GM18499 (cell line): ENCODE measurements around the gene PARM1.

Source experiments
- ATAC-seq: cut with Tn5 transposase; IDR thresholded peaks from one replicate; pipeline ENCODE4 v1.9.1; 2021; ENCODE audit warnings: moderate number of reproducible peaks; ENCODE audit not compliant: insufficient read depth, unreplicated experiment

PARM1 gene, protein sequence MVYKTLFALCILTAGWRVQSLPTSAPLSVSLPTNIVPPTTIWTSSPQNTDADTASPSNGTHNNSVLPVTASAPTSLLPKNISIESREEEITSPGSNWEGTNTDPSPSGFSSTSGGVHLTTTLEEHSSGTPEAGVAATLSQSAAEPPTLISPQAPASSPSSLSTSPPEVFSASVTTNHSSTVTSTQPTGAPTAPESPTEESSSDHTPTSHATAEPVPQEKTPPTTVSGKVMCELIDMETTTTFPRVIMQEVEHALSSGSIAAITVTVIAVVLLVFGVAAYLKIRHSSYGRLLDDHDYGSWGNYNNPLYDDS

DNA sequence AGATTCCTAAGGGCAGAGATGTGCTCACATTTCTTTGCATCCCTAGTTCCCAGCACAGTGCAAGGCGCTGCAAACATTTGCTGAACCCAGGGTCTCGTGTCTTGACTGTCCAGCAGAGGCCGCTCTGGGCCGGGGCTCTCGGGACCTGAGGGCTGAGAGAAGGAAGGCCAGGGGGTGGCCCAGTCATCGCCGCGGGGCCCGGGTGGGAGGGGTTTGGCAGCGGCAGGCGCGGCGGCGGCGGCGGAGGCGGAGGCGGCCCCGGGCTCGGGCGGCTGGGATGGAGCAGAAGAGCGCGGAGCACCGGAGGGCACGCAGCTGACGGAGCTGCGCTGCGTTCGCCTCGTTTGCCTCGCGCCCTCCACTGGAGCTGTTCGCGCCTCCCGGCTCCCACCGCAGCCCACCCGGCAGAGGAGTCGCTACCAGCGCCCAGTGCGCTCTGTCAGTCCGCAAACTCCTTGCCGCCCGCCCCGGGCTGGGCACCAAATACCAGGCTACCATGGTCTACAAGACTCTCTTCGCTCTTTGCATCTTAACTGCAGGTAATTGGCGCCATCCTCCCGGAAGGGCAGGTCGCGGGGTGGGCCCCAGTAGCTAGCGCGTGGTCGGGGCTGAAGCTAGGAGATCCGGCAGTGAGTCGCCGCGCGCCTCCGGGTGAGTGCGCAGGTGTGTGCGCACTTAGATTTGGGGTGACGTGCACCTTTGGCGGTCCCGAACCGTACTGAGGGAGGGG, at the start of gene PARM1:
PARM1 (plus strand) TSS at position 285 of the 730 bp plus-strand sequence; CDS start at position 497, 212 bp downstream.
- ATAC-seq = peak; percentile 46

DNA sequence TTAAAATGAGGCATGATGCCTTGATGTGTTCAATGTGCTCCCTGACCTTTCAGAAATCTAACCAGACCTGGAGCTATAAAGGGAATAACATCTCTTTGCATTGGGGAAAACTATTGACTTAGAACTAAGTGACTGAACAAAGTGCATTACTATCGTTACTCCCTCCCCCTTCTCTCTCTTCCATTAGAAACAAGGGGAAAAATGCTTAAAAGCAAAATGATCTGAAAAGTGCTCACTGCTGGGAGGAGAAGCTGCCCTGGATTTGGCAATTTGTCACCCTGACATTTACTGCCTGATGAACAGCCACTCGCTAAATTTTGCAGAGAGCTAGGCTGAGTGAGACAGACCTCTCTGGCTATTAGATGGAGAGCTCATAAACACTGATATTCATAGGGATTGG, 48.6 kb upstream of the PARM1 start:
- no peak for ATAC-seq

DNA sequence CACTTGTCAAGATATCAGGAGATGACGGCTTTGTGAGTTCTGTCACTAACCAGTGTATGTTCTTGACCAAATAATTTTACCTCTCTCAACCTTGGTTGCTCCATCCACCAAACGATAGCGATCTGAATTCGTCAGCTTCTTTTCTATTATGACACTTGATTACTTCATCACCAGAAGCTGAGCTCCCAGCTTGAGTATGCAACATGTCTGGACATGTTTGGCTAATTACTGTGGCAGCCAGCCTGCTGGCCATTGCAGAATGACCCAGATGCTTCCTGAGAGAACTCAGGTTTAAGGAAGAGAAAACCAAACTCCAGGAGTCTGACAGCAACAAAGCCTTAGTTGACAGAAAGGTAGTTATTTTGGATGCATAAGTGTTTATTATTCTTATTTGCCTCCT, 46.4 kb upstream of the PARM1 start:
- no peak for ATAC-seq

DNA sequence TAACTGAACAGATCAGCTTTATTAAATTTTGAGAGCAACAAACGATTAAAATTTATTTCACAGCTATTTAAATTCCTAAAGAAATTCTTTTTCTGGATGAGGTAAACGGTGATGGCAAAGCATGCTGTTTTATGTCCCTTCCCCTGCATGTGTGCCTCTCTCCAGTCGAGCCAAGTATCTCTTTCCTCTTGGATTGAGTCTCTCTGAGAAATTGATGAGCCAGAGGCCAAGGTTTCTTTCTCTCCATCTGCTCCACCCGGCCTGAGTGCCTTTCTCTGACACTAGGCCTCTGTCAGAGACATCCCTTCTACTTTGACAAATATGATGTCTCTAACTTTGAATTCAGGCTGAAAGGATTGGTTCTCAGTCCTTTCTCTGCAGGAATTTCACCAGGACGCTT, 42.6 kb upstream of the PARM1 start:
- no peak for ATAC-seq

DNA sequence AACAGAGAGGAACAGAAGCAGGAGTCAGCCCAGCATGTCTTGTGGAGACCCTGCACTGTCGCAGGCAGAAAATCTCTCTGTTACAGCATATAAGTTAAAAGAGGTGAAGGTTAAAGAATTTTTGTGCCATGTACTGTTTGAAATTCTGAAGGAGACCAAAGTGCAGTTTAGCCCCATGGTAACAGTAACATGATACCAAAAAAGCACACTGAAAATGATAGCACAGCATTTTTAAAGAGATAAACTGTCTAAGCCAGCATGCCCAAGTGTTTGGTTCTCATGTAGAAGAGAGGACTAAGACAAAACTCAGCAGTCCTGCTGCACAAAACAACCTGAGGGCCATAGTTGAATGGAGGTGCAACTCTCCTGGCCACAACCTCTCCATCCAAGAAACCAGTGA, 41.9 kb upstream of the PARM1 start:
- ATAC-seq = no peak

DNA sequence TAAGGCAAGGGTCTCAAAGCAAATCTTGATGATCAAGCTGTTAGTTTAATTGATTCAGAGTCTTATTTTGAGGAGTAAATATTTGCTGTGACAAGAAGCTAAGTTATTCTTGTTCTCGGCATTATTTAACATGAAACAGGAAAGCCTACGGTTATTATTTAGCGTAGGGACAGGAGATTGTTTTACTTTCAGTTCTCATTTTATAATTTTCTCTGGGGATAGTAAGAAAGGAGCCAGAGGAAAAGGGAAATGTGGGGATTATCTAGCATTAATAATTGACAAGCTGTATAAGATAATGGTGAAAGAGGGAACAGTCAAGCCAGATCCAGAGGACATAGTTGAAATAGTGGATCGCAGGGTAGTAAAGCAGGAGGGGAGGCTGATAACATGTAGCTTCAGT, 39.7 kb upstream of the PARM1 start:
- no peak for ATAC-seq

DNA sequence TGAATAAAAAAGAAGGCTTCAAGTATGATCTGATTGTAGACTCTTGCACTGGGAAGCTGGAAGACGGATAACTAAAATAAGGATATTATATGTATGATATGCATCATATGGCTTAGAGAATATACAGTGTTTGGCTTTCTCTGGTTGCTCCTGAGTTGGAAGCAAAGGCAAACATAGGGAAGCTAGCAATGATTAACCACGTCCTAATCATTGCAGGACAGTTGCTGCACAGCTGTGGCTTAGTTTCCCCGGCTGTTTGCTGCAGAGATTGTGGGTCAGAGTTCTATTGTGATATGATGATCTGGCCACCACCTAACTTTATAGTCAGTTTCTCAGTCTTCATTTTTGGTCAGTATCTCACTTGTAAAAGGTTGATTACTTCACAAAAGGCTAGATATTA, 36.3 kb upstream of the PARM1 start:
- ATAC-seq = no peak

DNA sequence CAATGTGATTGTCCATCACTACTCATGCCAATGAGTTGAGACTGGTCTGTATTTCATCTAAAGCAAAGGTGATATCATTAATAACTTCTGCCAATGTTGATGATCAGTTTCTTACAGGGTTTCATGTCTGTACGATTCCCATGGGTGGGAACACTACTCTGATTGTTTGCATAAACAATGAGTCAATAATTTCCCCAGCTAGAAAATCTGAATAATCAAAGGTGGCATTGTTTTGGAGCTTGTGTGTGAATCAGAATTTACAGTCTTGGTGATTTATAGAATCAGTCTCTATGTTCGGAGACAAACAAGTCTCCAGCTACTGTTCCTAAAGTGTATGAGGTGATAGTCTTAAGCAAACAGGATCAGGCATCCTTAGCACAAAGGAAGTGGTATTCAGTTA, 35.5 kb upstream of the PARM1 start:
- no peak for ATAC-seq

DNA sequence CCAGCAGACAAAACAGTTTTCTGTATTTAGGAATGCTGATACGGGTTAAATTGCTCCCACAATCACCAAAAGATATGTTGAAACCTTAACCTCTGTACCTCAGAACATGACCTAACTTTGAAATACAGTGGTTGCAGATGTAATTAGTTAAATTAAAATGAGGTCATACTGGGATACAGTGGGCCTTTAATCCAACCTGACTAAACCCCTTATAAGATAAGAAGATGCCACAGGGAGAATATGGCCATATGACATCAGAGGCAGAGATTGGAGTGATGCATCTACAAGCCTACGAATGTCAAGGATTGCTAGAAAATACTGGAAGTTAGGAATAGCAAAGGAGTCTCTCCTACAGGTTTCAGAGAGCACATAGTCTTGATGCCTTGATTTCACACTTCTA, 32.1 kb upstream of the PARM1 start:
- no peak for ATAC-seq

DNA sequence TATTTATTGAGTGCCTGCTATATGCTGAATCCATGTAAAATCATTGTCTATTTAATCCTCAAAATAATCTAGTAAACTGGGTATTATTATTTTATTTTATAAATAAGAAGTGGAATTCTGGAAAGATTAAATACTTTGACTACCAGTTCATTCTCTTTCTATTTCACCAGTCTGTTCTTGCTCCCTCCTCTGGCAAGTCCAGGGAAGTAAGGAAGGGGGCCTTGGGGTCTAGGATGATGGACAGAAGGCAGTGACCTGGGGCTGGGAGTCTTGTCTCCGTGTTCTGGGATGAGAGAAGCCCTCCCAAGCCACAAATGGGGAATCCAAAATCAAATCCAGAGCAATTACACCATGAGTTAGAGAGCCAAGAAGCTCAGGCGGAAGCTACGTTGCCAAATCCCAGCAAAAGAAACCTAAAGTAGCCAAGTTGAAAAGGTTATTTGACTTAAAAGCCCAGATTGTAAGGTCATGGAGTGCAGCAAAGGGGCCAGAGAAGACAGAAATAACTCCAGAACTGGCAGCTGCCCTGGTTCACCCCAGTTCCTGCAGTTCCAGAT, 28.3 kb upstream of the PARM1 start:
- ATAC-seq = no peak

DNA sequence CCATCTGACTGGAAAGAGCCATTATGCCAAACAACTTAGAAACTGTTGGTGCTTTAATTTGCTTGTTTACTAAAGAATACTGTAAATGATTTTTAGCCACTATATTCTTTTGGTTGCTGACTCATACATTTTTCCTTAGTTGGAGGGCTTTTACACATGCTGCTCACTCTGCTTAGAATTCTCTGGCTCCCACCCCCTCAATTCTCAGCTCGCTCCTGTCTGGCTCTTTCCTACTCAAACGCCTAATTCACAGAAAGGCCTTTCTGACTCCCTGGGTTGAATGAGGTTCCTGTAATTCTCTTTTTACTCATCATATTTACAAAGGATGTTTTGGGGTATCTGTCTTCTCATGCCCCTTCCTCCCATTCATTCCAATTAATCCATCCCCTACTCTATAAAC, 26.1 kb upstream of the PARM1 start:
- no peak for ATAC-seq

DNA sequence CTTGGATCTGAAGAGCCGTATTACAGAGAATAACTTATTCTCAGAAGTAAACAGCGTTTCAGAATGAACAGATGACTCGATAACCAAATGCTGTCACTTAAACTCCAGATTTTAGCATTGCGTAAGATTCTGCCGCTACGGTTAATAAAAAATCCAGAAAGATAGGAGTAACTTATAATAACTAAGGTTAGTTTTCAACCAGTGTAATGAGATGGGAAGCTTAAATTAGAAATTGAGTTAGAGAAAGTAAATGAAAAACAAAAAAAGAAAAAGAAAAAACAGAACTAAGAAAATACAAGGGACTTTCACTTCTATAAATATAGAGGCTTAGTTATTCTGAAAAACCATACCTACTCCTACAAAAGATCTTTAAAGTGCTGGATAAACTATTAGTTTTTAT, 13.1 kb upstream of the PARM1 start:
- ATAC-seq = no peak

DNA sequence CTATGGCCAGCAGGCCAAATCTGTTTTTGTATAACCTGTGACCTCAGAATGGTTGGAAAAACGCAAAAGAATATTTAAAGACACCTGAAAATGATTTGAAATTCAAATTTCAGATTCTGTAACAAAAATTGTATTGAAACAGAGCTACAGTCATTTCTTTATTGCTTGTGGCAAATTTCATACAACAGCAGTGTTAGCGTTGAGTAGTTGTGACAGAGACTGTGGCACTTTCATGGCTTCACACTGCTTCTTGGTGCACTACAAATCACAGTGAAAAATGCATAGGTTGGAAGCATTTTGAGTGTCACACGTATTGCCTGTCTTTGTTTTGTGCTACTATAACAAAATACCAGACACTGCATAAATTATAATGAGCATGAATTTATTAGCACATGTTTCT, 12.2 kb upstream of the PARM1 start:
- no peak for ATAC-seq

DNA sequence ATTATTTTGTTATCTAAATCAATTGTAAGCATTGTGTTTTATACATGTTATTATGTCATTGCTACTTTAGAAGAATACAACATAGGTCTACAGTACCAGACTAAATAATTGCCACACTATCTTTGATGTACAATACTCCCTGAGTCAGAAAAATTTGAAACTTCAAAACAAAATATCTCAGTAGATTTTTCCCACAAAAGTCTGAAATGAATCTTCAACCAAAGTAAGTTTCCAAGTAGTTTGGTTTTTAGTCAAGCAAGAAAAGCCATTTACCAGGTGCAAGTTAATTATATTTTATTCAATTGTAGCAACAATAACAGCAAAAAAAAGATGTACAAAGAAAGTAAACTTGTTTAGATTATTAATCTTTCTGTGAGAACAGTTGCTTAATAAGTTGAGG, 11.4 kb upstream of the PARM1 start:
- no peak for ATAC-seq

DNA sequence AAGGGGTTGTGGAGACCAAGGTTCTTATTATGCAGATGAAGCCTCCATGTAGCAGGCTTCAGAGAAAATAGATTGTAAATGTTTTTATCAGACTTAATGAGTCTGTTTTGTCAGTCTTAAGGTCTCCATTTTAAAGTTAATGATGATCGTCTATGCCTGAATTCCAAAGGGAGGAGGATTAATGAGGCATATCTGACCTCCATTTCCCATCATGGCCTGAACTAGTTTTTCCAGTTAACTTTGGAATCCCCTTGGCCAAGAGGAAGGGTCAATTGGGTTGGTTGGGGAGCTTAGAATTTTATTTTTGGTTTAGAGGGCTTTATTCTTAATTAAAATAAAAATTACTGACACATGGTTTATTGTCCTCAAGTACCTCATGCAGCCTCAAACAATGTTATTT, 6.9 kb upstream of the PARM1 start:
- ATAC-seq = no peak

DNA sequence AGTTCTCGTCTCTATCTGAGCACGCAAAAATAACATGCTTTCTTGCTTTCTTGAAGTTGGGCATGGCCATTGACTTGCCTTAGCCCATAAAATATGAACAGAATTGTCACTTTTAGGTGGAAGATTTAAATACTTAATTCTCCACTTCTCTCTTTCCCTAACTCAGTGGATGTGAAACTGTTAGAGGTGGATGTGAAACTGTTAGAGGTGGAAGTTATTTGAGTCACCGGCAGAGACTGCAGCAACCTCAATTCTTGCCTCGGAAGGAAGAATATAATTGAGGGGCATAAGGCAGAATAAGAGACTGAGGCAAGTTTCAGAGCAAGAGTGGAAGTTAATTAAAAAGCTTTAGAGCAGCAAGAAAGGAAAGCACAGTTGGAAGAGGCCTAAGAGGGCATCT, 2.8 kb upstream of the PARM1 start:
- peak; percentile 51 for ATAC-seq

DNA sequence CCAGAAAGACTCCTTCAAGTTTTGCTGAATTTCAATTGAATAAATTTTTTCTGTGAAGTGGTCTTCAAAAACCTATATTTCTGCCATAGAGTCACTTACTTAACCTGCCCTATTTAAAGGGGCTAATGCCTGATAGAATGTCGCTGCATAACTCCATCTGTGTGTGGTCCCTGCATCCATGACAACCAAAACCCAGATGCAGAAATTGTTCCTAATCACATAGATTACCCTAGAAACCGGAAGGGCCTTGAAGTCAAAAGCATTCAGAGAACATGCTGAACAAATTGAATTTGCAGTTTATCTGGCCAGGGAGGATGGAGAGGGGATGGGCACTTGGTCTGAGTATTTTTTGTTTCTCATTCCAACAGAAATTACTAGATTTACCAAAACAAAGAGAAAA, 1.5 kb upstream of the PARM1 start:
- no peak for ATAC-seq

DNA sequence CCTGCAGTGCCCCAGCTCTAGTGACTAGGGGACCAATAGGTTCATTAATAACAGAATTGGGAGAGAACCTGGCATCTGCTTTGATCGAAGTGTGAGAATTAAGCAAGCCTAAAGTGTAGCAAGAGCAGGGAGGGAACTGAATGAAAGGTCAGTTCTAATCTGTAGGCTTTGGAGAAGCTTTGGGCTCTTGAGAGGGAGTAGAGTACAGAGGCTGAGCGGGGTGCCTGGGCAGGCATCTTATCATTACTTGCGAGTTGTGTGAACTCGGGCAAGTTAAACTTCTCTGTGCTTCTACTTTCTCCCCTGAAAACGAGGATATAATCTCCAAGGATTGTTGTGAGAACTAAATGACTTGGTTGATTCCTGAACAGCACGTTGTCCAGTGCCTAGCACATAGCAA, 906 bp upstream of the PARM1 start:
- no peak for ATAC-seq

DNA sequence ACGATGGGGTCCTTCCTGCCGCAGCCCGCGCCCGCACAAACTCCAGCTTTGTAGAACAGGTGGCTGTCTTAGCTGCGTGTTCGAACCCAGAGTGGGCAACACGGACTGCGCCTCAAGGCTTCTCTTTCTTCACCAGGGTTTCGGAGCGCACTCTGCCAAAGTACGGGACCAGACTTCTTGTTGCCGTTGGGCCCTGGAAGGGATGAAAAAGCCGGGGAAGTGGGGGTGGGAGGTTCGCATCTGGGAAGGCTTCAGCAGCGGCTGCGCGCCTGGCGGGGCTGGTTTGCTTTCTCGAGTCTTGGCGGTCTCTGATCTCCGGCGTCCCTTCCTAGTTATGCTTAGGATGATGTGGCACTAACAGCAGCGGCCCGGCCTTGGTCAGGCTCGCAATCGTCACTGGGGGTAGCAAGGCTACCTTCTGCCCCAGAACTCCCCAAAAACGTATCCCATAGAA, 673 bp downstream of the PARM1 start:
- no peak for ATAC-seq

DNA sequence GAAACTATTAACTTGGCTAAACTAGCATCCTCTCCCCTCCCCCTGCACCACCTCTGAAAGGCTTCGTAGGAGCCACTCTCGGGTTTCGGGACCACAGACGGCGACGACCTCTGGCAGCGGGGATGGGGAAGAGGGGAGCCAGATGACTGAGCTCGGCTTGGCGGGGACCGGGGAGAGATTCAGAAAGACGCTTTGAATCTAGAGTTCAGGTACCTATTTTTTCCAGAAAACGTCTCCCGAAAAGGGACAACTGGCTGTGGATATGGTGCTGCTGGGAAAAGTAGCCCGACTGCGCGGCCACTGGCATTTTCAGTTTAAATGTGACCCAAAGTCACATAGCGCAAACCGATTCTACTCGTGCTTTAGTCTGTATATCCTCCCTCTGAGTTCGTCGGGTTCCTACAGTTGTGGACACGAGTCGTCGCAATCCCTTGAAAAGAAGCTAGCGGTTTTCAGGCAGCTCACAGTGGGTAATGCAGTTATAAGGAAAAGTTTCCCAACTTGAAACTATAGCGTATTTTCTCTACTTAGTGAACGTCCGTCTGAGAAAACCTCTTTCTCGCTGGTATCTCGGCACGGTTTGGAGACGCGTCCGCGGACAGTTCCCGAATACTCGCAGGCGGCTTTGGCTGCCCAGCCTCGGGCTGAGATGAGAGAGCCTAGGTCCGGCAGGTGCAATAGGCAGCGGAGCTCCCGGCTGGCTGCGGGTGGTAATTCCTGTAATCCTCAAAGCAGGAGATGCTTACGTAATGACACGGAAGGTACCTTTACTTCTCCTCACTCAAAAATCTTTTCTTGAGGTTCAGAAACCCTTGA, 1.3 kb downstream of the PARM1 start:
- ATAC-seq = no peak

DNA sequence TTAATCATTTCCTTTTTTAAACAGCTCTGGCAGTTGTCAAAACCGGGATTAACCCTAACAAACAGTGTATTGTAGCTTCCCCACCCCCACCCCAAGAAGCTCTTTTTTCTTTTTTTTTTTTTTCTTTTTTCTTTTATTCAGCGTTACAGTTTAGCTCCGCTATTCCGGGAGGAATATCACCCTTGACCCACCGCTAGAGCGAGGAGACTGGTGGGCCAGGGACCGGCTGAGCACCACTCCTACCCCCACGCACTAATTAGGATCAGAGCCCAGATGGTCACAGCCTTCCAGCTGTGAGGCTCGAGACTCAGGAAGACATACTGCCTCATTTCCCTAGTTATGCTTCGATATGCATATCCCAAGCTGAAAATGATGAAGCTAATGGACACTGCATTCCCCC, 2.0 kb downstream of the PARM1 start:
- ATAC-seq = no peak
